Measurements from ENCODE around the gene PRKCE. TPM values are rescaled to one million over a fixed set of nuclear protein-coding genes. Genes with fewer than 3 reads are reported as not detected.

Gene PRKCE
- total RNA-seq, 1 experiment from 2014 or later: 14.8 TPM

DNA sequence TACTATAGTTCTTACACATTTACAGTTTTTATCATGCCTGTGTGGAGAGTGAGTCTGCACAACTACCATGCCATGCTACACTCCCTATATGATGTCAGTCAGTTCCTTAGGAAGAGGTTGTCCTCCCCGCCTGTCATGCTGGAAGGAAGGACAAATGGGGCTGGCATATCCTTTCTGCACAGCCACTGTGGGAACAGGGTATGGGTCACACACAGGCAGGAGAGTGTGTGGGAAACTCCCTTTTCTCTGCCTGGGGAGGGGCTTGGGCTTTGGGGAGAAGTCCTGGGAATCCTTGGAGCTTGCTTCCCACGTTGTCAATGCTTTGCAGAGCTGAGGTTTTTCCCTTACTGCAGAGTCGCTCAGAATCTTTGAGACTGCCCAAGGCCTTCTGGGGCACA lies 232.1 kb downstream of the PRKCE start:
- no peak for DNase-seq (ENCODE audit: low read depth, low spot score)
- Histone ChIP-seq H3K4me1 (ENCODE audit: control insufficient read depth in 1 of 2, insufficient read depth in 2 of 2, low read length in 2 of 2) (no peaks in the 10 kb centered on the region), H3K79me2 (ENCODE audit: insufficient read depth, low read length) (peaks cover 9% of the 10 kb centered on the region; the same call in 1 of the 2 replicates), H3K27ac (ENCODE audit: low read depth, low read length) (no peak overlapping the region), H3K4me3 (replicated peaks in 1 of 2; ENCODE audit: low read depth in 1 of 2, low read length in 2 of 2) (no peak overlapping the region), H3K9me3 (ENCODE audit: control insufficient read depth in 1 of 2, insufficient read depth in 1 of 2, low read depth in 1 of 2, low read length in 2 of 2) (no peaks in the 10 kb centered on the region), H3K9me2 (ENCODE audit: insufficient read depth) (no peaks in the 10 kb centered on the region), H3K9ac (ENCODE audit: low read length) (no peak overlapping the region), H3K4me2 (ENCODE audit: low read length) (no peak overlapping the region), H4K20me1 (ENCODE audit: insufficient read depth) (no peaks in the 10 kb centered on the region), H3K36me3 (ENCODE audit: control insufficient read depth in 1 of 2, insufficient read depth in 2 of 2, low read length in 2 of 2) (no peaks in the 10 kb centered on the region), H2AFZ (ENCODE audit: low read depth, low read length, poor library complexity, severe bottlenecking) (no peak overlapping the region), H3K27me3 (ENCODE audit: insufficient read depth, low read length) (no peaks in the 10 kb centered on the region)
- BruUV-seq (replicated peaks): no TSS peak
- CTCF ChIA-PET: no interaction called here
- POLR2A ChIA-PET: no interaction called here
- TF ChIP-seq YY1 (IDR thresholded peaks at IDR 0.05; ENCODE audit: extremely low read depth, insufficient replicate concordance, low read depth, low read length) (no peak), ZFX (IDR thresholded peaks at IDR 0.05) (no peak), POLR2A (IDR thresholded peaks at IDR 0.05; ENCODE audit: borderline replicate concordance, extremely low read depth, insufficient read depth, insufficient read length) (no peak), ATF3 (IDR thresholded peaks at IDR 0.05) (no peak), ELF1 (IDR thresholded peaks at IDR 0.05; ENCODE audit: borderline replicate concordance, low read depth) (no peak), RAD21 (IDR thresholded peaks at IDR 0.05; ENCODE audit: low read depth) (no peak), SRF (IDR thresholded peaks at IDR 0.05; ENCODE audit: low read depth) (no peak), CBX3 (IDR thresholded peaks at IDR 0.05; ENCODE audit: low read depth) (no peak), TCF7L2 (IDR thresholded peaks at IDR 0.05; ENCODE audit: borderline replicate concordance, extremely low read depth, insufficient read depth, insufficient read length) (no peak)
- TF ChIP-seq, protein P1, sequence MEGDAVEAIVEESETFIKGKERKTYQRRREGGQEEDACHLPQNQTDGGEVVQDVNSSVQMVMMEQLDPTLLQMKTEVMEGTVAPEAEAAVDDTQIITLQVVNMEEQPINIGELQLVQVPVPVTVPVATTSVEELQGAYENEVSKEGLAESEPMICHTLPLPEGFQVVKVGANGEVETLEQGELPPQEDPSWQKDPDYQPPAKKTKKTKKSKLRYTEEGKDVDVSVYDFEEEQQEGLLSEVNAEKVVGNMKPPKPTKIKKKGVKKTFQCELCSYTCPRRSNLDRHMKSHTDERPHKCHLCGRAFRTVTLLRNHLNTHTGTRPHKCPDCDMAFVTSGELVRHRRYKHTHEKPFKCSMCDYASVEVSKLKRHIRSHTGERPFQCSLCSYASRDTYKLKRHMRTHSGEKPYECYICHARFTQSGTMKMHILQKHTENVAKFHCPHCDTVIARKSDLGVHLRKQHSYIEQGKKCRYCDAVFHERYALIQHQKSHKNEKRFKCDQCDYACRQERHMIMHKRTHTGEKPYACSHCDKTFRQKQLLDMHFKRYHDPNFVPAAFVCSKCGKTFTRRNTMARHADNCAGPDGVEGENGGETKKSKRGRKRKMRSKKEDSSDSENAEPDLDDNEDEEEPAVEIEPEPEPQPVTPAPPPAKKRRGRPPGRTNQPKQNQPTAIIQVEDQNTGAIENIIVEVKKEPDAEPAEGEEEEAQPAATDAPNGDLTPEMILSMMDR (IDR thresholded peaks at IDR 0.05 in 2 of 3, conservative IDR thresholded peaks at IDR 0.05 in 1 of 3; ENCODE audit: borderline replicate concordance in 1 of 3, insufficient read depth in 1 of 3, low read depth in 2 of 3, low read length in 2 of 3): no peak
- RAD21 ChIA-PET (ENCODE audit: low non-redundant PET in 1 of 2, low total read pairs in 2 of 2, uncharacterized antibody in 2 of 2, unreplicated experiment in 2 of 2): no interaction called here
- intact Hi-C loops (cut with micrococcal nuclease): no loop called here
- no peak for ATAC-seq
